ENCODE results near the gene EMC8.

GRCh38 chr16:85828166-85828565 is 28.8 kb upstream of the EMC8 start:
- TF ChIP-seq SP2 (IDR thresholded peaks at IDR 0.05; ENCODE audit: low read length) (no peak), CTCF (IDR thresholded peaks at IDR 0.05; ENCODE audit: control extremely low read depth in 1 of 3, insufficient read depth in 1 of 3, low read depth in 1 of 3, low read length in 3 of 3) (no peak), TAF7 (optimal IDR thresholded peaks at IDR 0.05; ENCODE audit: borderline replicate concordance, low read depth, low read length) (no peak)

Measured in H1 (cell line).